H54 (cell line): ENCODE data around the gene FAM83B.
"Not testable (repeated sequence)": the region's sequence is repeated elsewhere in the genome, so short reads cannot be mapped to it uniquely, and the experiment has no call there.

Experiments used
- DNase-seq: peaks from one replicate; pipeline ENCODE4 v3.0.0; 2011; ENCODE audit warnings: low spot score, mixed read lengths; ENCODE audit not compliant: insufficient read length
- FAIRE-seq: peaks from 3 replicates; lab custom pipeline; 2011; peaks lifted over from hg19 to GRCh38; lab: Jason Lieb, UNC
- POLR2A ChIP-seq: IDR thresholded peaks from 2 replicates; pipeline ENCODE4 v1.6.1; 2011; ENCODE audit warnings: low read depth, mild to moderate bottlenecking, low read length

Gene FAM83B

DNA sequence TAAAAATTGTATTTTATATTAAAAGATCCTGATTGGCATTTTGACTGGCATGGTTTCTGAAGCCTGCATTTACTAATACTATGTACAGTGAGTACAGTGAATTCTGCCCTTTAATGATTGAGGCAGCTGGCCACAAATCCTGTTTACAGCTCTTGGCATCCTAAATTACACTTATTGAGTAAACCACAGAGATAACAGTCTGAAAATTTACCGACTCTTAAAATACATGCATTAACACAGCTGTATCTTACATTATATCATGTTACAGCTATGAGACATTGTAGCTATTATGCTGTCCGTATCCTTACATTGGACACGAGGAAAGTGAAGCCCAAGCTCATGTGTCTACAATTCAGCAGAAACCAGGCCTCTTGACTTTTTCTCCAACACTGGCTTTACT, 90.8 kb downstream of the FAM83B start:
- DNase-seq = no peak
- TF ChIP-seq POLR2A = no peak

DNA sequence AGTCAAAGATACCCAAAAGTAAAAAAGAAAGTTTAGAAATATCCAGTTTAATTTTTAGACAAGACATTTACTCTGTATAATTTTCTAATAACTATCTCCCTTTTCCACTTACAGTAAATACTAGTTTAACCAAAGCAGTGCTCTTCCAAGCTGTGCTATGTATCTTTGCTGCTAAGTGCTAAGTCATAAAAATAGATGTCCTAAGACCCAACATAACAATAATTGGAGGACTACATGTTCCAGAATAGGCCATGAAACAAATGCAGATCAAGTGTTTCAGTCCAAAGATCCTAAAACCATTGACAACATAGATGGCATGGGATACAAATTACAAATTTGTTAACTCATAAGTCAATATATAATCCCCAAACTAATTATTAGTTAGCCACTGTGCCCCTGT, 111.1 kb downstream of the FAM83B start:
- no peak for FAIRE-seq
- DNase-seq = no peak
- TF ChIP-seq POLR2A = no peak

More for the DNA sequence above, 90.8 kb downstream of the FAM83B start:
- no peak for FAIRE-seq

DNA sequence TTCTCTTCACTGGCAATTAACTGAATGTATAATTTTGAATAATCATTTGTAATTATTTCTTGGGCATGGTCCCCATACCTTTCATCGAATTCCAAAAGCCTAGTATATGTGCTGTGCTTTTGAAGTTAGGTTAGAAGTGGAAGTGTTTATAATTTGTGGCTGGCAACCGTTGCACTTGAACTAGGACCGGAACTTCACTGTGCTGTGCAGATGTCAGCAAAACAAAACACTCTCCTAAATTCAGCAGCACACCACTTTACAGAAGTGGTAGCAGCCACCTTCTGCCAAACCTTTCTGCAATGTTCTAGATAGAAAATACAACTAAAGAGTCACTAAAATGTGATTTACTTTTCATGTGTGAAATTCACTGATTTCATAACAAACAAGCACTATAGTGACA, 111.9 kb downstream of the FAM83B start:
- DNase-seq = no peak
- FAIRE-seq = no peak
- no peak for TF ChIP-seq POLR2A

DNA sequence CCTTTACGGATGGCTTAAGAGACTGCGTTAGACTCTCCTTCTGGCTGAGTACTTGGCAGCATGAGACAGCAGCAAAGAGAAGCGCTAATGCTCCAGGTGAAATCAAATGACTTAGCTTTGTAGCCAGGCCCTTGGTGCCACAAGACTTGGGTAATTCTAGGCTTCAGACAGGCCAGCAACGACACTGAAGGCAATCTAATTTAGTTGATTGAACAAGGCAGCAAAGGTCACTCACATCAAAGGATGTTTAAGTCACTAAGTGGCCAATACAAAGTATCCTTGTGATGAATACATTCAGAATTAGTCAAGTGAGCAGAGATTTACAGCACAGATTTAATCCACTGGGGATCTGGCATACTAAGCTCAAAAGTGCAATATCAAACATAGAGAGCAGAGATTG, 113.2 kb downstream of the FAM83B start:
- peak; percentile 41 for FAIRE-seq
- DNase-seq = no peak
- no peak for TF ChIP-seq POLR2A

DNA sequence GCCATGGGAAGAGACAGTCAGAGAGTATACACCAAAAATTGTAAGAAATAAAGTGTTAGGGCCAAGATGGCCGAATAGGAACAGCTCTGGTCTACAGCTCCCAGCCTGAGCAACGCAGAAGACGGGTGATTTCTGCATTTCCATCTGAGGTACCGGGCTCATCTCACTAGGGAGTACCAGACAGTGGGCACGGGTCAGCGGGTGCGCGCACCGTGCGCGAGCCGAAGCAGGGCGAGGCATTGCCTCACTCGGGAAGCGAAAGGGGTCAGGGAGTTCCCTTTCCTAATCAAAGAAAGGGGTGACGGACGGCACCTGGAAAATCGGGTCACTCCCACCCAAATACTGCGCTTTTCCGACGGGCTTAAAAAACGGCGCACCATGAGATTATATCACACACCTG, 114.8 kb downstream of the FAM83B start:
- not testable (repeated sequence) for DNase-seq, FAIRE-seq

DNA sequence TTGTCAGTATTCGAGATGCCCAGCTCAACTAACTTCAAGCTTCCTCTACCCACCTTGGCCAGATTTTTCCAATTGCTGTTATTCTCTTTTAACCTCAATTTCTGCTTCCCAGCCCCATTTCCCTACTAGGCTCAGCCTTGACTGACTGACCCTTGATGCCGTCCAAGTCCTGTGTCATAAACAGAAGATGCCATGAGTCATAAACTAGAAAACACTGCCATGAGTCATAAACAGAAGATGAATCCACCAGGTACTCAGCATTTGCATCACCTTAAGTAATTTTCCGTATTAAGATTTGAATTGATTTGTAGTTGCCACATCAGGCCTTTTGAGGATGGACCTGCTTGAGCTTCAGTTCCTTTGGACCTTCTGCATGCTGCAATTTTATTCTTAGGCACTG, 123.8 kb downstream of the FAM83B start:
- DNase-seq (no peak), FAIRE-seq (peak; percentile 95)
- no peak for TF ChIP-seq POLR2A

DNA sequence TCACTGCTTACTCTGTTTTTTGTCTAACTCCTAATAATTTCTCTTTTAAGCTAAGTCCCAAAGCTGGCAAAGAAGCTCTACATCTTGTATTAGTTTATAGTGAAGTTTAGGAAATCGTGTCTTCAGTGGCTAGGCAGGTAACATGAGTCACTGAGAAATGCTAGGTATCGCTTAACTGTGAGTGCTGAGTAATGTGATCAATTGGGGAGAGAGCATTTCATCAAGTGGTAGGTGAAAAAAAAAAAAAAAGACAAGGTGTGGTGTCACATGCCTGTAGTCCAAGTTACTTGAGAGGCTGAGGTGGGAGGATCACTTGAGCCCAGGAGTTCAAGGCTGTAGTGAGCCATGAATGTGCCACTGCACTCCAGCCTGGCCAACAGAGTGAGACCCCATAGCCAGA, 125.3 kb downstream of the FAM83B start:
- TF ChIP-seq POLR2A = no peak
- DNase-seq (no peak), FAIRE-seq (no peak)

DNA sequence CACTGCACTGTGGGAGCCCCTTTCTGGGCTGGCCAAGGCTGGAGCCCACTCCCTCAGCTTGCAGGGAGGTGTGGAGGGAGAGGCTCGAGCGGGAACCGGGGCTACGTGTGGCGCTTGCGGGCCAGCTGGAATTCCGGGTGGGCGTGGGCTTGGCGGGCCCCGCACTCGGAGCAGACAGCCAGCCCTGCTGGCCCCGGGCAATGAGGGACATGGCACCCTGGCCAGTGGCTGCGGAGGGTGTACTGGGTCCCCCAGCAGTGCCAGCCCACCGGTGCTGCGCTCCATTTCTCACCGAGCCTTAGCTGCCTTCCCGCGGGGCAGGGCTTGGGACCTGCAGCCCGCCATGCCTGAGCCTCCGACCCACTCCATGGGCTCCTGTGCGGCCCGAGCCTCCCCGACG, 132.6 kb downstream of the FAM83B start:
- not testable (repeated sequence) for FAIRE-seq

DNA sequence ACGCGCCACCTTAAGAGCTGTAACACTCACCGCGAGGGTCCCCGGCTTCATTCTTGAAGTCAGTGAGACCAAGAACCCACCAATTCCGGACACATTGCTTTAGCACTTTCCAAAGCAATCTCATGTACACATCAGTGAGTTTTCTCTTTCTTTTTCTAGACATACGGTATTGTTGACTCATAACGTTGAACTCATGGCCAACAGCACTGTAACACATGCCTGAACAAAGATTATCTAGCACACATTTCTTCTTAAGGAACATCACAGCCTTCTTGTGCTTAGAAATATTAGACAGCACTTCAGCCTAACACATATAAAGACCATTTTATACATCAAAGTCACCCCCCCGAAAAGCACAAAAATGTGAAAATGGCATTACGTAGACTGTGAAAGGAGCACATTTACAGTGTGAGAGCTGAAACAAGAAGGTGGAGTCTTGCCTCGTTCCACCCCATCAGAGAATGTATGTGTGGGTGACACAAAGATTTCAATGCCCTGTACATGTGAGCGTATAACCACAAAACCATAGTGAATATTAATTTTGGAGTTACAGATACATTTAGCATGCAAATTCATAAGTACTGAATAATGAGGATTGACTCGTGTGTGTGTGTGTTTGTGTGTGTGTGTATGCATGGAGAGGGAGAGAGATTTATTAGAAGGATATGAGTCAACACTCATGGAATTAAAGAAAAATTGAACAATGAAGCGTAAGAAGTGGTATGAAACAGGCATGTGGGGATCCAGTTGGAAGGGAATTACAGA, 134.1 kb downstream of the FAM83B start:
- DNase-seq (no peak), FAIRE-seq (no peak)
- TF ChIP-seq POLR2A = no peak

More for the DNA sequence above, 132.6 kb downstream of the FAM83B start:
- DNase-seq = not testable (repeated sequence)

DNA sequence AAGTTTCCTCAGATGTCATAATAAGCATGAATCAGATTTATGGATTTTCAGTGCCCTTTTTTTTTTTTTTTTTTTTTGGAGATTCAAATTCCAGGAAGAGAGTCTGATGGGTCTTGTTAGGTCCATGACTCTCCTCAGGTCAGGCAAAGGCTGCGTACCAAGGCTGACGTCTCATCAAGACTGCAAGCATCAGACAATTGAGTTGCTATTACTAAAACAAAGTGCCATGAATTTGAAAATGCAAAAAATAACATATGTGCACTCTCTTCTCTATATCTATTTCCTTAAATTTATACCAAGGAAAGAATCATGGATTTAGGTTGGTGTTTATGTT, 134.7 kb downstream of the FAM83B start:
- FAIRE-seq (no peak), DNase-seq (no peak)

DNA sequence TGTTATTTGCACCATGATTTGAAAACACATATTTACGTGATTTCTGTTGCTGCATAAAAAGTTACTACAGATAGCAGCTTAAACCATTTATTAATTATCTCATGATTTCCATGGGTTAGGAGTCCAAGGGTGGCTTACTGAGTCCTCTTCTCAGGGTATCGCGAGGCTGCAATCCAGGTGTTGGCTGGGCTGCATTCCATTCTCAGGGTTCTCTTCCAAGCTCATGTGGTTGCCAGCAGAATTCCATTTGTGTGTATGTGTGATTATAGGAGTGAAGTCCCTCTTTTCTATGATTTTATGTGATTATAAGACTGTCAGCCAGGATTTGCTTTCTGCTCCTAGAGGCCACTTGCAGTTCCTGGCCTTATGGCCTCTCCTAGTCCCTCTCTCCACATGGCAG, 135.1 kb downstream of the FAM83B start:
- no peak for FAIRE-seq
- DNase-seq = no peak
- TF ChIP-seq POLR2A = no peak

More for the DNA sequence above, 134.7 kb downstream of the FAM83B start:
- no peak for TF ChIP-seq POLR2A

DNA sequence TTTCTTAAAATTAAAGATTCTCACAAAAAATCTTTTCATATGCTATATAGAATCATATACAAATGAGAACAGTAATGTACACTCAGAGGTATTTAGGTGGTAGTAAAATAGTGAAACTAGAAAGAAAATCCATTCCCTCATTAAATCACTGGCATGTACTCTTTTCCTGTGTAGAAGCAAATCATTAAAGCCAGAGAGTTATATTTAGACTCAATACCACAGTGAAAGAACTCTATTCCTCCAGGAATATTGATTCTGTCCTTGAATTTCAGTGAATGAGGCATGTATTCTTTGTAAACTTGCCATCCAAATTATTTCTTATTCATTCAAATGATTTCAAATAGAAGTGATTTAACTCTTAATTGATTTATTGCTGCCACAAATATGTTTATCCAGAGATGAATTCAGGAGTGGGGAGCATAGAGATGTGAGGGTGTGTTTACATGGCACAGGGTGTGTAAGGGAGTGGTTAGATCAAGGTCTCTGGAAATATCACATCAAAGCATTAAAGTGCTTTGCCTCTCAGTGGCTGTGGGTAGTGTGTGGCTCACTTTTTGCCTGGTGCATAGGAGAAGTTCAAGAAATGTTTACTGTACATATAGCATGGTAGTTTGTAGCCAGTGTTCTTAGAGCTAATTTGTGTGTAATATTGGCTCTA, 141.2 kb downstream of the FAM83B start:
- DNase-seq (no peak), FAIRE-seq (no peak)
- TF ChIP-seq POLR2A = no peak

DNA sequence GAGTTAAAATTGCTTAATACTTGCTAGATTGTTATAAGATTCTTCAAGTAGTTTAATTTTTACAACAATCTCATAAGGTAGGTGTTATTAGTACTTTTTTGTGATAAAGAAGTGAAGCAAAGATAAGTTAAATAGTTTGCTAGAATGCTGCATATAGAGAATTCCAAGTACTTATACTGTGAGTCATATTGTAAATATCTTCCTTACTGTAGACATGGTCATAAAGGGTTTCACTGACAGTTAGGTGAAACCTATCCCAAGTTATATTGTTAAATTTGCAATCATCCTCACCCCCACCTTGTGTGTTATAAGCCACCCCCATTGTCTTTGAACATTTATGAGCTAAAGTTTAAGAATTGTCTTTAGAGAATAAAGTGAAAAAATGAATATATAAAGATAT, 142.0 kb downstream of the FAM83B start:
- TF ChIP-seq POLR2A = no peak
- FAIRE-seq = no peak
- no peak for DNase-seq

DNA sequence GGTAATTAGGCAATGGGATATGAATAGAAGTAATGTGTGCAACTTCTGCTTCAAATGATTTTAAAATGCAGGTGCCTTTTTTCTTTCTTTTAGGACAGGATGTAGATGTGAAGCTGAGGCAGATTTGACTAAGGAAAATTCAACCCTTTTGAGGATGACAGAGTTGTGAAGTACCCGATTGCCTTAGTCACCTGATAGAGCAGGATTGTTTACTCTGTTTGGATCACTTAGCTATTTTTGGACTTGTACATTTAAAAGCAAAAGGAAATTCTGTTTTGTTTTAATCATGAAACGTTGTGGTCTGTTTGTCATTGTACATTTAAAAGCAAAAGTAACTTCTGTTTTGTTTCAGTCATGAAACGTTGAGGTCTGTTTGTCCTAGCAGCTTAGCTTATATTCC, 143.4 kb downstream of the FAM83B start:
- peak; percentile 15 for FAIRE-seq
- no peak for DNase-seq
- TF ChIP-seq POLR2A = no peak
